B cell (primary cell): ENCODE results near the gene KIAA1217. TPM values are rescaled to one million over a fixed set of nuclear protein-coding genes. Genes with fewer than 3 reads are reported as not detected.

Experiments used
- ATAC-seq: fragments of 200-7000 bp; cut with Tn5 transposase; one replicate; pipeline ENCODE4 v1.10.0; 2021; ENCODE audit warnings: low read depth, mild to moderate bottlenecking, moderate number of reproducible peaks, moderate library complexity
- CTCF ChIA-PET: fragments of 350-600 bp; sonication (Branson Sonifier 250); formaldehyde crosslinking; loops from one replicate; lab custom pipeline; 2021; ENCODE audit warnings: antibody characterized with exemption, inconsistent platforms; lab: Charles Lee
- POLR2A ChIA-PET: fragments of 350-600 bp; sonication (Branson Sonifier 250); formaldehyde crosslinking; loops from one replicate; lab custom pipeline; 2021; ENCODE audit warnings: antibody characterized with exemption; lab: Charles Lee
- DNase-seq: peaks from one replicate; pipeline ENCODE4 v3.0.0; 2013
- H2AFZ ChIP-seq: 2 replicates; pipeline ENCODE4 v1.6.1; 2012; ENCODE audit warnings: mild to moderate bottlenecking, low read depth, low read length; ENCODE audit not compliant: insufficient read depth, poor library complexity, severe bottlenecking
- H3K27ac ChIP-seq, 2 donors: 1 replicate in 1 of 2; 2 replicates in 1 of 2; pipeline ENCODE4 v1.5.1; 2012 to 2013; ENCODE audit warnings: low read length in 2 of 2, mild to moderate bottlenecking in 2 of 2, moderate library complexity in 1 of 2
- H3K27me3 ChIP-seq, 4 experiments: fragments of 200-600 bp in 1 of 4; sonication (generic) in 1 of 4; replicated peaks in 1 of 4; 1 replicate in 2 of 4; 2 replicates in 2 of 4; pipeline versions ENCODE4 v1.6.1 to v1.7.0; 2013 to 2016; ENCODE audit warnings: low read length in 3 of 4, mild to moderate bottlenecking in 2 of 4, mixed read lengths in 1 of 4, moderate library complexity in 1 of 4; ENCODE audit not compliant: insufficient read depth in 4 of 4, control insufficient read depth in 3 of 4; ENCODE audit errors: control extremely low read depth in 1 of 4
- H3K36me3 ChIP-seq, 2 experiments: replicated peaks in 1 of 2; 1 replicate in 1 of 2; 2 replicates in 1 of 2; pipeline versions ENCODE4 v1.6.1 to v1.7.1; 2013; ENCODE audit warnings: low read length in 1 of 2; ENCODE audit not compliant: insufficient read depth in 2 of 2, control insufficient read depth in 1 of 2; ENCODE audit errors: control extremely low read depth in 1 of 2, extremely low read depth in 1 of 2
- H3K4me1 ChIP-seq, 2 donors: fragments of 200-600 bp in 1 of 2; sonication (generic) in 1 of 2; 1 replicate in 1 of 2; 2 replicates in 1 of 2; pipeline versions ENCODE4 v1.5.1 to v1.6.1; 2013 to 2017; ENCODE audit warnings: low read length in 2 of 2; ENCODE audit not compliant: control insufficient read depth in 2 of 2, insufficient read depth in 2 of 2
- H3K4me2 ChIP-seq: replicated peaks from 2 replicates; pipeline ENCODE3; 2012; ENCODE audit warnings: mild to moderate bottlenecking, low read depth, low read length; ENCODE audit not compliant: poor library complexity, severe bottlenecking
- H3K4me3 ChIP-seq, 5 experiments: fragments of 200-600 bp in 1 of 5; sonication (generic) in 1 of 5; 1 replicate in 3 of 5; 2 replicates in 2 of 5; pipeline versions ENCODE4 v1.5.1 to v1.7.0; 2011 to 2016; ENCODE audit warnings: low read length in 4 of 5, mild to moderate bottlenecking in 4 of 5, low read depth in 2 of 5, control low read depth in 1 of 5, moderate library complexity in 1 of 5; ENCODE audit not compliant: insufficient read depth in 1 of 5; ENCODE audit errors: control extremely low read depth in 1 of 5, extremely low read depth in 1 of 5
- H3K79me2 ChIP-seq: fragments of 200-600 bp; sonication (generic); one replicate; pipeline ENCODE4 v1.6.0; 2016; ENCODE audit warnings: low read length; ENCODE audit not compliant: control insufficient read depth, insufficient read depth
- H3K9ac ChIP-seq: fragments of 200-600 bp; sonication (generic); 2 replicates; pipeline ENCODE4 v1.6.1; 2017; ENCODE audit warnings: mild to moderate bottlenecking, low read length, moderate library complexity
- H3K9me3 ChIP-seq, 3 donors: one replicate each; pipeline versions ENCODE4 v1.6.1 to v1.7.1; 2013; ENCODE audit warnings: low read length in 2 of 3; ENCODE audit not compliant: control insufficient read depth in 2 of 3, insufficient read depth in 1 of 3; ENCODE audit errors: control extremely low read depth in 1 of 3
- H4K20me1 ChIP-seq: 2 replicates; pipeline ENCODE4 v1.6.0; 2012; ENCODE audit warnings: mild to moderate bottlenecking, low read length; ENCODE audit not compliant: insufficient read depth, control insufficient read depth, poor library complexity, severe bottlenecking
- H3K27ac Mint-ChIP-seq: one replicate; pipeline ENCODE4 v1.8.0; 2021; ENCODE audit warnings: mixed read lengths
- H3K27me3 Mint-ChIP-seq: one replicate; pipeline ENCODE4 v1.8.0; 2021; ENCODE audit warnings: mixed read lengths
- H3K4me1 Mint-ChIP-seq: one replicate; pipeline ENCODE4 v1.8.0; 2021; ENCODE audit warnings: mixed read lengths
- H3K4me3 Mint-ChIP-seq: one replicate; pipeline ENCODE4 v1.8.0; 2021; ENCODE audit warnings: mixed read lengths
- H3K9me3 Mint-ChIP-seq: one replicate; pipeline ENCODE4 v1.8.0; 2022; ENCODE audit warnings: mixed read lengths; ENCODE audit not compliant: insufficient read depth
- CTCF ChIP-seq: fragments of 200-600 bp; IDR thresholded peaks from one replicate; pipeline ENCODE4 v1.8.0; 2022; ENCODE audit warnings: antibody characterized with exemption, mild to moderate bottlenecking
- EZH2 ChIP-seq: IDR thresholded peaks from 2 replicates; pipeline ENCODE4 v1.6.1; 2012; ENCODE audit warnings: borderline replicate concordance, low read depth, mild to moderate bottlenecking, moderate library complexity, low read length; ENCODE audit not compliant: insufficient read depth, poor library complexity, severe bottlenecking
- WGBS: methylation state at CpG from one replicate; pipeline ENCODE4 v1.1.5; 2013; ENCODE audit warnings: missing lambda C conversion rate; ENCODE audit not compliant: insufficient coverage; 5-methylcytosine and 5-hydroxymethylcytosine counted together
- intact Hi-C: fragments of 100-400 bp; cut with micrococcal nuclease; formaldehyde crosslinking; loops from one replicate; pipeline ENCODE4 v1.10.0; 2022
- polyA plus RNA-seq: library from polyadenylated mRNA; depleted of rRNA; stranded (reverse); fragments of >200 nt; gene quantifications from 2 replicates; pipeline ENCODE4 v1.2.3, GENCODE V29; 2012
- total RNA-seq, 2 donors: library from RNA; stranded (reverse); fragments of 120-200 nt in 1 of 2; gene quantifications; 1 replicate in 1 of 2; 2 replicates in 1 of 2; pipeline versions ENCODE4 v1.2.3 to v1.2.4, GENCODE V29; 2013 to 2022

Gene KIAA1217
- total and polyA plus RNA-seq, 2 donors (not counting 1 experiment from before 2014, with no cell fraction given): 0.67 TPM; not detected in 1

GRCh38 chr10:24533981-24534380 lies 325.0 kb downstream of the KIAA1217 start:
- no peak overlapping the region for H3K4me3 ChIP-seq
- no peak for DNase-seq
- H3K9ac ChIP-seq: no peak overlapping the region
- Mint-ChIP-seq H3K9me3 (peaks cover 2% of the 10 kb centered on the region), H3K4me3 (no peak overlapping the region), H3K27ac (no peak overlapping the region), H3K4me1 (no peaks in the 10 kb centered on the region), H3K27me3 (no peaks in the 10 kb centered on the region)
- H2AFZ ChIP-seq: no peak overlapping the region
- no peaks in the 10 kb centered on the region for H3K4me1 ChIP-seq
- intact Hi-C loops: no loop called here
- no peaks in the 10 kb centered on the region for H3K79me2 ChIP-seq
- H3K4me2 ChIP-seq: no peak overlapping the region
- no peaks in the 10 kb centered on the region for H4K20me1 ChIP-seq
- no peaks in the 10 kb centered on the region for H3K36me3 ChIP-seq
- POLR2A ChIA-PET: no interaction called here
- no CpG with 5 or more reads among the region's 4 CpGs for WGBS
- TF ChIP-seq EZH2: no peak
- no peak for ATAC-seq
- CTCF ChIA-PET: no interaction called here
- H3K27ac ChIP-seq: no peak overlapping the region
- no peaks in the 10 kb centered on the region for H3K27me3 ChIP-seq
- peaks cover 0 to 7% (median 0%) of the 10 kb centered on the region in 3 donors for H3K9me3 ChIP-seq

- ChIA-PET POLR2A (no interaction called here), CTCF (no interaction called here)
- H2AFZ ChIP-seq: no peak overlapping the region
- H3K4me2 ChIP-seq: no peak overlapping the region
- H3K4me1 ChIP-seq: no peaks in the 10 kb centered on the region
- Mint-ChIP-seq H3K4me1 (no peaks in the 10 kb centered on the region), H3K4me3 (no peak overlapping the region), H3K27me3 (no peaks in the 10 kb centered on the region), H3K27ac (no peak overlapping the region), H3K9me3 (peaks cover 2% of the 10 kb centered on the region)
- no peak overlapping the region for H3K9ac ChIP-seq
- intact Hi-C loops: no loop called here
- no peak for TF ChIP-seq EZH2
- no peak for TF ChIP-seq CTCF
- DNase-seq (no peak), ATAC-seq (no peak)
- no peaks in the 10 kb centered on the region for H3K36me3 ChIP-seq
- no peaks in the 10 kb centered on the region for H4K20me1 ChIP-seq
- no peak overlapping the region for H3K4me3 ChIP-seq
- H3K27ac ChIP-seq: no peak overlapping the region
- WGBS: 89% methylated on average over 9 of the region's 11 CpGs
- H3K27me3 ChIP-seq: no peaks in the 10 kb centered on the region
- H3K9me3 ChIP-seq: peaks cover 0 to 7% (median 0%) of the 10 kb centered on the region in 3 donors
- H3K79me2 ChIP-seq: no peaks in the 10 kb centered on the region
Observed at GRCh38 chr10:24536636-24537035, 327.7 kb downstream of the KIAA1217 start.
